ENCODE data around the gene MRPL36. TPM values are rescaled to one million over a fixed set of nuclear protein-coding genes. Genes with fewer than 3 reads are reported as not detected.

Gene MRPL36
- total and polyA plus RNA-seq, 9 donors, result 26.8 to 60.7 (median 34.0) TPM

DNA sequence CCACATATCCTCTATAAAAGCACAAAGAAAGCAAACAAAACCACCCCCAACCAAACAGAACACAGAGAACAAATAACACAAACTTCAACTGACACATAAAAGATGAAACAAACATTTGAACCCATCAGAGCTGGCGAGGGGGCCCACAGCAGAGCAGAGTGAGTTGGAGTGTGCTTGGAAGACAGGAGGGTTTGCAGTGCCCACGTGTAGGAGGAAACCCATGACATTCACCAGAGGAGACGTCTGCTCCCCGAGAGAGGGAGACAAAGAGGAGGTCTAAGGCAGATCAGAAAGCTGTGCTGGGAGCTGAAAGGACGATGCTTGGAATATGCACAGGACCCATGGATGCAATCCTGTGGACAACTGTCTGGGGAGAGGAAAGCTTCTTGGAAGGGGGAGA lies 27.0 kb downstream of the MRPL36 start:
- no peak overlapping the region for H3K27ac ChIP-seq
- no peaks in the 10 kb centered on the region for H3K4me1 ChIP-seq (ENCODE audit: insufficient read depth)
- 3 to 6% (median 5%) methylated on average over 5 of the region's 5 CpGs for WGBS, 3 donors
- H3K27me3 ChIP-seq, result no peaks in the 10 kb centered on the region
- intact Hi-C loops (cut with DNase I), result no loop called here
- TF ChIP-seq, protein P1, sequence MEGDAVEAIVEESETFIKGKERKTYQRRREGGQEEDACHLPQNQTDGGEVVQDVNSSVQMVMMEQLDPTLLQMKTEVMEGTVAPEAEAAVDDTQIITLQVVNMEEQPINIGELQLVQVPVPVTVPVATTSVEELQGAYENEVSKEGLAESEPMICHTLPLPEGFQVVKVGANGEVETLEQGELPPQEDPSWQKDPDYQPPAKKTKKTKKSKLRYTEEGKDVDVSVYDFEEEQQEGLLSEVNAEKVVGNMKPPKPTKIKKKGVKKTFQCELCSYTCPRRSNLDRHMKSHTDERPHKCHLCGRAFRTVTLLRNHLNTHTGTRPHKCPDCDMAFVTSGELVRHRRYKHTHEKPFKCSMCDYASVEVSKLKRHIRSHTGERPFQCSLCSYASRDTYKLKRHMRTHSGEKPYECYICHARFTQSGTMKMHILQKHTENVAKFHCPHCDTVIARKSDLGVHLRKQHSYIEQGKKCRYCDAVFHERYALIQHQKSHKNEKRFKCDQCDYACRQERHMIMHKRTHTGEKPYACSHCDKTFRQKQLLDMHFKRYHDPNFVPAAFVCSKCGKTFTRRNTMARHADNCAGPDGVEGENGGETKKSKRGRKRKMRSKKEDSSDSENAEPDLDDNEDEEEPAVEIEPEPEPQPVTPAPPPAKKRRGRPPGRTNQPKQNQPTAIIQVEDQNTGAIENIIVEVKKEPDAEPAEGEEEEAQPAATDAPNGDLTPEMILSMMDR (IDR thresholded peaks at IDR 0.05), result no peak
- no peak for TF ChIP-seq POLR2A (IDR thresholded peaks at IDR 0.05)
- TF ChIP-seq EP300 (IDR thresholded peaks at IDR 0.05), result no peak
- H3K9me3 ChIP-seq, result no peaks in the 10 kb centered on the region
- no peak for DNase-seq
- H3K36me3 ChIP-seq, result no peaks in the 10 kb centered on the region
- no peak overlapping the region for H3K4me3 ChIP-seq

DNA sequence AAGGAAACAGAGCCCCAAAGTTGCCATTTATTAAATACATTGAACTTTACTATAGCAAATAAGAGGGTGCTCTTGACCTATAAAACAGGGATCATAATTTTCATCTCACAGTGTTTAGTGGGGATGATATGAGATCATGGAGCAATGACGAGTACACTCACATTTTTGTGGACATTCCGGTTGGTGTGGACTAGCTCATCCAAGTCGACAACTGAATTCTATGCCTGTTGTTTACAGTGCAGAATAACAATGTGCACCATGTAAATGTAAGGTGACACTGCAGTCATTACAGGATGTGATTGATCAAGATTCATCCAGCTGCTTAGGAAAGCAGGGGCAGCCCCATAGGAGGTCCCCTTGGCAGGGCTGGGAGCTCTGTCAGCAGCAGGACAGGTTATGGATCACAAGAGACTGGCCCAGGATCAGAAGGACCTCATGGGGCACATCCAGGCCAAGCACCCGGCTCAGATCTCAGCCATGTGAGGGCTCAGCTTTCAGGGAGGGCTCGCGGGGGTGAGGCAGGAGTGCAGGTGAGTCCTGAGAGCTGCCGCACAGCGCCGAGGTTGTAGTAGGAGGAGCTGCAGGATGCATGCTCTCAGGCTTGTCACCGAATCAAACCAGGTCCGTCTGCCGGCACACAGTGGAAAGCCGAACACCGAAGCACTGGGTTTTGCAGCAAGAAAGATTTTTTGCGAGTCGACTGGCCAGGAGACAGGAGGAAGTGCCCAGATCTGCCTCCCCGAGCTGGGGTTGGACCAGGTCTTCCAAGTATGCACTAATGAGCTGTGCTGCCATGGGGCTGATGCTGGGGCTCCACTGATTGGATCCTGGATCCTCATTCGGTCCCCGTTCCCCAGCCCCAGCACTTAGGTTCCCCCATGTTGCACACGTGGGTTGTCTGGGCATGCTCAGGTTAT lies 28.2 kb downstream of the MRPL36 start:
- Histone ChIP-seq H3K4me1 (ENCODE audit: insufficient read depth) (peaks cover 2% of the 10 kb centered on the region), H3K27ac (no peak overlapping the region), H3K9me3 (no peaks in the 10 kb centered on the region), H3K27me3 (no peaks in the 10 kb centered on the region), H3K36me3 (no peaks in the 10 kb centered on the region), H3K4me3 (no peak overlapping the region)
- TF ChIP-seq EP300 (IDR thresholded peaks at IDR 0.05) (no peak), POLR2A (IDR thresholded peaks at IDR 0.05) (no peak)
- TF ChIP-seq, protein P1 (IDR thresholded peaks at IDR 0.05), result no peak
- intact Hi-C loops (cut with DNase I), result no loop called here
- 62 to 71% (median 70%) methylated on average over 20 of the region's 20 CpGs for WGBS, 3 donors
- DNase-seq, result no peak

DNA sequence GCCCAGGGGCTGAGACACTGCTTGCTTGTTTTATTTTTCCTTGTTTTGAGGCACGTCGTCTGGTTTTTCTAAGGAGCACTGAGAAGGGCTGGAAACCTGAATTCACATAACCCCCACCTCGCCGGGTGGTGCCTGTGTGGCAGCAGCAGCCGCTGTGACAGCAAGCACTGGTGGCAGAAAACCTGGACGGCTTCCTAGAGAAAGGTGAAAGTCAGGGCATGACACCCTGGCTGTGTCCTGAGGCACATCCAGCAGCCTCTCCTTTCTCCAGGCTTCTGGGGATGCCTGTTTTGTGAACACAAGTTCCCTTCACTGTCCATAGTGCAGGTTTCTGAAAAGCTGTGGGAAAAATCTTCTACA lies 29.2 kb downstream of the MRPL36 start:
- 60 to 67% (median 61%) methylated on average over 6 of the region's 6 CpGs for WGBS, 3 donors
- no peaks in the 10 kb centered on the region for H3K36me3 ChIP-seq
- H3K4me1 ChIP-seq (ENCODE audit: insufficient read depth), result peaks cover 2% of the 10 kb centered on the region
- no peak overlapping the region for H3K27ac ChIP-seq
- DNase-seq, result no peak
- no peak overlapping the region for H3K4me3 ChIP-seq
- H3K9me3 ChIP-seq, result no peaks in the 10 kb centered on the region
- TF ChIP-seq EP300 (IDR thresholded peaks at IDR 0.05) (no peak), POLR2A (IDR thresholded peaks at IDR 0.05) (no peak)
- TF ChIP-seq, protein P1 (IDR thresholded peaks at IDR 0.05), result no peak
- intact Hi-C loops (cut with DNase I), result no loop called here
- H3K27me3 ChIP-seq, result no peaks in the 10 kb centered on the region

DNA sequence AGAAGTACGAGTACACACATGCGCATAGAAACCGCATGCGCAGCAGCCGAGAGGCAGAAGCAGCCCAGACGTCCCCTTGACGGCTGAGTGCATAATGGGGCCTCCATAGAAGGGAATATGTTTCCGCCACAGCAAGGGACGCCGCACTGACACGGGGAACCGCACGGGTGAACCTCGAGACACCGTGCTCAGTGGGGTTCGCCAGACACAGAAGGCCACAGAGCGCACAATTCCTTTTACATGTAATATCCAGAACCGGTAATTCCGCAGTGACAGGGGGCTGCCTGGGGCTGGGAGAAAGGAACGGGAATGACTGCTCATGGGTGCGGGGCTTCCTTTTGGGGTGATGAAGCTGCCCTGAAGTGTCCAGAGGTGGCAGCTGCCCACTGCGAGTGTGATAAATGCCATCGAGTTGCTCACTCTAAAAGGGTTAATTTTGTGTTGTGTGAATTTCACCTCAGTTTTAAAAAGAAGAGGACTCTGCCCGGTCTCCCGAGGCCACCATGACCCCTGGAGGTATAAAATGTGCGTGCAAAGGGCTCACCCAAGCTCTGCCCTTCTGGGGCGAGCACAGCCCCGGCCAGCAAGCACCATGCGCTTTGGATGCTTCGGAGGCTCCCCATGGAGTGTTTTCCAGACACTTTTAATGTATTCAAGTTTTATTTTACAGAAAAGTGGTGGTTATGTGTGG lies 29.7 kb downstream of the MRPL36 start:
- no peak for DNase-seq
- intact Hi-C loops (cut with DNase I), result loop anchor here in 3 of 4 donors (10.0 kb wide), 2 partner anchors 265 to 275 kb away; no protein-coding TSS in a partner anchor
- Histone ChIP-seq H3K36me3 (no peaks in the 10 kb centered on the region), H3K4me1 (ENCODE audit: insufficient read depth) (peaks cover 2% of the 10 kb centered on the region), H3K9me3 (no peaks in the 10 kb centered on the region), H3K27ac (no peak overlapping the region), H3K27me3 (no peaks in the 10 kb centered on the region), H3K4me3 (no peak overlapping the region)
- WGBS, 3 donors, result 84 to 88% (median 85%) methylated on average over 30 of the region's 30 CpGs
- TF ChIP-seq, protein P1 (IDR thresholded peaks at IDR 0.05), result no peak
- TF ChIP-seq POLR2A (IDR thresholded peaks at IDR 0.05), result no peak
- TF ChIP-seq EP300 (IDR thresholded peaks at IDR 0.05), result no peak

Data from ovary (tissue), 9 donors.